NK-92 (cell line): Measurements from ENCODE around the gene FMN1.

Experiments
- DNase-seq: peaks from one replicate; lab custom pipeline; 2025; ENCODE audit not compliant: unreplicated experiment; lab: John Stamatoyannopoulos, UW

The FMN1 gene

DNA sequence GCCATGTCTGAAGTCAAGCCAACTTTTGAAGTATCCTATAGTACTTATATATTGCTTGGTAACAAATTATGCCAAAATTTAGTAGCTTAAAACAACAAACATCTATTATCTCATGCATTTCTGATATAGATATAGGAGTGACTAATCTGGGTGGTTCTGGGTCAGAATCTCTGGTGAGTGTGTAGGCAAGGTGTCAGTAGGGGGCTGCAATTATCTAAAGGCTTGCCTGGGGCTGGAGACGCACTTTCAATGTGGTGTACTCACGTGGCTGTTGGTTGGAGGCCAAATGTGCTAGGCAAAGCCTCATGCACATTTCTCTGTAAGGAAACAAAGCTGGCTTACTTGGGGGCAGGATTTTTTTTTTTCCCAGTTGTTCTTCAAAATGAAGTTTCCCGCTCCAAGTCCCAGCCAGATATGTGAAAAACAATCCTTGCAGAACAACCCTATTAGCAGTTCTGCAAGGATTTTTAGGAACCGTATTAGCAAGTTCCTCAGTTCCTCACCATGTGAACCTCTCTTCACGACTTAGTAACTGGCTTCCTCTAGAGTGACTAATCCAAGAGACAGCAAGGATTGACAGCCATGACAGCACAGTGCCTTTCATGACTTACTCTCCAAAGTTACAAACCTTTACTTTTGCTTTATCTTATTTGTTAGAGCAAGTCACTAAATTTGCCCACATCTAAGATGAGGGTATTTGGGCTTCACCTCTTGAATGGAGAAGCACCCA lies 450.9 kb downstream of the FMN1 start:
- no peak for DNase-seq

DNA sequence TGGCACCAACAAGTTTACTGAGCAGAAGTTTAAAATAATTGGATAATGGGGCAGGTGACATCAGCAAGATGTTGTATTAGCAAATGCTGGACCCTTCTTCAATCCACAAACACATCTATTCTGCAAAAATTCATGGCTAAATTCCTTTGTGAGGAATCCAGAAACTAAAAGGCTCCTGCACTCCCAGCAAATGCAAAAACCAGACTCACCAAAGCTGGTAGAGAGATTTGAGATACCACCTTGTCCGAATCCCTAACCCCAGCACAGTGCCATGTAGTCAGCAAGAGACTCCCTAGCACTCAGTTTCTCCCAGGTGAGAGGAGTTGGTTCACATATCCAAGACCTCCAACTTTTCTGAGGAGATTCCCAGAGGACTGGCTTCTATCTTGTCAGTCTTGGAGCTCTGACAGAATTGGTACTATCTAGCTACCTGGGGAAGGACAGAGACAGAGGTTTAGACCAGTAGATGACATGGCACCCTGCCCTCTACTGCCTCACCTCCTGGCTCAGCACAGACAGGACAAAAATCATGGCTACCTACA lies 454.9 kb downstream of the FMN1 start:
- no peak for DNase-seq

- no peak for DNase-seq
Observed at GRCh38 chr15:32738666-32739065, 455.8 kb downstream of the FMN1 start.

GRCh38 chr15:32737304-32737703 lies 457.2 kb downstream of the FMN1 start:
- no peak for DNase-seq

- DNase-seq: no peak
Observed at GRCh38 chr15:32736701-32737061, 457.8 kb downstream of the FMN1 start.

DNA sequence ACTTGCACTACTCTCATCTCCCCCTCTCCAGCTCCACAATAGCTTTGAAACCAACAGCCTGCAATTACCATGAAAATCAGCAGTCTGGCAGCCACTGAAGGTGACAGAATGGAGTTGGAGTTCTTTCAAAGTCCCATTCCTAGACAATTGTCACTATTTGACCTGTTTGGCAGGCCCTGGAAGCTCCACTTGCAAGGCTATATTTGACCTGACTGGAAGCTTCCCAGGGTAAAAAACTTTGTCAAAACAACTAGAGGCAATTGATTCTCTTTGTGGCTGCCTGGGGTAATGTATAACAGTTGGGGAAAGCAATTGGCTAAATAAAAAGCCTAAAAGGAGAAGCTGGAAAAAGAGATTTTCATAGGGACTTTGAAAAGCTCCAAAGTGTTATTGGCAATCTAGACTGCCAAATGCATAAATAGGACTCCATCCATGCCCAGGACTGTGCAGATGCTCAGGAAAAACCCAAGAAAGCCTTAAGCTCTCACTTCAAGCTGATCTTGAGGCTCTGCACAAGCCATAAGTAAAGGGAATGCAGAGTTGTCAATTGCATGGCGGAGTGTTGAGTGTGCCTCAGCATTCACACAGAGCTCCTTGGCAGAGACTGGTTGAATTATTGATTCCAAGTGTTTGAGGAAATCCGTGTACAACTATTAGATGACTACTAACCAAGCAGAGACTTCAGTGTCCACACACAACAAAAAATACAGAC lies 458.4 kb downstream of the FMN1 start:
- DNase-seq: no peak

- no peak for DNase-seq
Observed at GRCh38 chr15:32733281-32733680, 461.2 kb downstream of the FMN1 start.

- no peak for DNase-seq
Observed at GRCh38 chr15:32732574-32733157, 461.8 kb downstream of the FMN1 start.

DNA sequence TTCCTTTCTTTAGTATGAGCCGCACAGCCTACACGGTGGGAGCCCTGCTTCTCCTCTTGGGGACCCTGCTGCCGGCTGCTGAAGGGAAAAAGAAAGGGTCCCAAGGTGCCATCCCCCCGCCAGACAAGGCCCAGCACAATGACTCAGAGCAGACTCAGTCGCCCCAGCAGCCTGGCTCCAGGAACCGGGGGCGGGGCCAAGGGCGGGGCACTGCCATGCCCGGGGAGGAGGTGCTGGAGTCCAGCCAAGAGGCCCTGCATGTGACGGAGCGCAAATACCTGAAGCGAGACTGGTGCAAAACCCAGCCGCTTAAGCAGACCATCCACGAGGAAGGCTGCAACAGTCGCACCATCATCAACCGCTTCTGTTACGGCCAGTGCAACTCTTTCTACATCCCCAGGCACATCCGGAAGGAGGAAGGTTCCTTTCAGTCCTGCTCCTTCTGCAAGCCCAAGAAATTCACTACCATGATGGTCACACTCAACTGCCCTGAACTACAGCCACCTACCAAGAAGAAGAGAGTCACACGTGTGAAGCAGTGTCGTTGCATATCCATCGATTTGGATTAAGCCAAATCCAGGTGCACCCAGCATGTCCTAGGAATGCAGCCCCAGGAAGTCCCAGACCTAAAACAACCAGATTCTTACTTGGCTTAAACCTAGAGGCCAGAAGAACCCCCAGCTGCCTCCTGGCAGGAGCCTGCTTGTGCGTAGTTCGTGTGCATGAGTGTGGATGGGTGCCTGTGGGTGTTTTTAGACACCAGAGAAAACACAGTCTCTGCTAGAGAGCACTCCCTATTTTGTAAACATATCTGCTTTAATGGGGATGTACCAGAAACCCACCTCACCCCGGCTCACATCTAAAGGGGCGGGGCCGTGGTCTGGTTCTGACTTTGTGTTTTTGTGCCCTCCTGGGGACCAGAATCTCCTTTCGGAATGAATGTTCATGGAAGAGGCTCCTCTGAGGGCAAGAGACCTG lies 463.5 kb downstream of the FMN1 start:
- no peak for DNase-seq

DNA sequence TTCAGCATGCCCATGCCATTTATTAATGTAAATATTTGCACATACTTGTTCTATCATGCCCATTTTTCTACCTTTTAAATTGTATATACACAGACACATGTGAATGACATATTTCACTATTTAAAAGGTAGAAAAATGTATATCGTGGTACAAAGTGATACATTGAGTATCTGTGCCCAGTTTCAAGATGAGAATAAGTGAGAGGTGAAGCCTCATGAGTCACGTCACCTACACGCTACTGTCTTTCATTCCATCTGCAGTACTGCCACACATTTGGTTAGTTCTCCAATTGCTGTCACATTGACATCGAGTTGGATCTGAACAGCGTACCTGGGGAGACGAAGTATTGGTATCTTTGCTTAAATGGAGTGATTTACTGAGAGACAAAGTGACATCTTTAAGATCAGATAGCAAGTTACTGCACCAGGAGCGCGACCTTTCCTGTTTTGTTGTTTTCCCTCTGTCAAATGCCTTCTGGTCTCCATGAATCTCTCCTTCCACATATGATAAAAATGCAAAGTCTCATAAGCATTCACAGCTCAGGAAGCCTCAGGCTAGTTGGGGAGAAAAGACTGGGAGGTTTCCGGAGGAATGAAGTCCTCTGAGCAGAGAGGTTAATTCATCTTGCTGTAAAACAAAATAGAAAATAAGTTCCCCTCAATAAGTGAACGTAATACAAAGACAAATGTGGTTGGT lies 464.7 kb downstream of the FMN1 start:
- DNase-seq: no peak

DNA sequence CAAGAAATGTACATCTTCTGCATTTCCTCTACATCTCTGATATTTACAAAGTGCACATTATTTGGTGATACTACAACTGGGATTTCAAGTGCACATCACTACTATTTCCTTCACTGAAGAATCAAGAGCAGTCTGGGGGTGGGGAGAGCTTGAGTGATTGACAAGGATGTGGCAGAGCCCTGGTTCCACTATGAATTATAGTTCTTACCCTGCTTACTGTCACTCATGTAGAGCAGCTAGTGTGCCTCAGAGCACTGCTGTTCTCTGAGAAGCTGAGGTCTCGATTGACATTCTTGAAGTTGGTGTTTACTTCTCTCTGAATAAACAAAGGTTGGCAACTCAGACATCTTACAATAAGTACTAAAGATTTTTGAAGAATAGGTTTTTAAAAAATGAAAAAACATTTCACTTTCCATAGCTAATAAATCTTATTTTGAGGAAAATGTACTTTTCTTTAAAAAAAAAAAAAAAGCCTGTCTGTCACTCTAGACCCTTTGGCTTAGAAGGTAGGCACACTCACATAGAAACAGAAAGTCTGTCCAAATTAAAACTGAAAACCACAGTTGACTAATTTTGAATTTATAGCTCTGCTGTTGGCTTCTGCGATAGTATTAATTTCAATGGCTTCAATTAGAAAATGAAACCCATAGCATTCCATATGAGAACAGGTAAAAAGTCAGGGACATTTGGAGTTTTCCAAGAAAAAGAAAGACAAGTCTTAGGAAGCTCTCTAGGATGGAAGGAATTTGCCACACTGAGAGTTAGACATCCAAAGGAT lies 471.2 kb downstream of the FMN1 start:
- DNase-seq: no peak

- no peak for DNase-seq
Observed at GRCh38 chr15:32722136-32722535, 472.4 kb downstream of the FMN1 start.

GRCh38 chr15:32721596-32721995 lies 472.9 kb downstream of the FMN1 start:
- DNase-seq: no peak

- no peak for DNase-seq
Observed at GRCh38 chr15:32718821-32719716, 475.4 kb downstream of the FMN1 start.

- DNase-seq: no peak
Observed at GRCh38 chr15:32718227-32718820, 476.2 kb downstream of the FMN1 start.

DNA sequence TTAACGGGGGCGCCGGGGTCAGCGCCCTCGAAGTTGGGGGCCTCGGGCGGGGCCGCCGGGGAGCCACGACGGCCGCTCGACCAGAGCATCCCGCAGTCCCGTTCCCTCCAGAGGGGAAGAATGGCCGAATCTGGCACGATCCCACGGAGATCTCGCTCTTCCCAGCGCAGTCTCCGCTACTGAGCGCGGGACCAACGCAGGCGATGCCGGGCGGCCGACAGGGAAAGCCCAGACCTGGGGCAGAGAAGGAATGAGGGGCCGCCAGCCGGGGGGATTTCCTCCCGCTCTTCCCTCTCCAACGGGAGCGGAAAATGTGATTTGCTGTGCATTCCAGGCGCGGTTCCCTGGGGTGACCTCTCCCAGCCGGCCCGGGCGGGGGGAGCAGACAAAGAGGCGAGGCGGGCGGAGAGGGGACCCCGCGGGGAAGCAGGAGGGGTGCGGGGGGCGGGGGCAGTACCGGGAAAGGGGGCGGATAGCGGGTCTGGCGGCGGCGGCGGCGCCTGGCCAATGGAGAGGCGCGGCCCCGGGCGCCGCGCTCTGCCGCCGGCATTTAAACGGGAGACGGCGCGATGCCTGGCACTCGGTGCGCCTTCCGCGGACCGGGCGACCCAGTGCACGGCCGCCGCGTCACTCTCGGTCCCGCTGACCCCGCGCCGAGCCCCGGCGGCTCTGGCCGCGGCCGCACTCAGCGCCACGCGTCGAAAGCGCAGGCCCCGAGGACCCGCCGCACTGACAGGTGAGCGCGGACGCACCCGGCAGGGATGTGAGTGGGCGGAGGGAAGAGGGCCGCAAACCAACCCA lies 476.9 kb downstream of the FMN1 start, which contains the start of gene GREM1:
GREM1 (plus strand) TSS at position 579 of the 801 bp plus-strand sequence. CDS start 12,687 bp downstream, outside the sequence.
- no peak for DNase-seq

GRCh38 chr15:32716915-32717425 lies 477.5 kb downstream of the FMN1 start:
- no peak for DNase-seq
